GM12878 (cell line): ENCODE data around the gene ZNF467. TPM values are rescaled to one million over a fixed set of nuclear protein-coding genes. Genes with fewer than 3 reads are reported as not detected.

Experiments
- ATAC-seq: fragments of 200-7000 bp; cut with Tn5 transposase; 3 replicates; pipeline ENCODE4 v1.9.1; 2020; ENCODE audit warnings: mild to moderate bottlenecking, moderate library complexity
- BruUV-seq: library from RNA; stranded (reverse); fragments of 400-500 nt; replicated peaks from 2 replicates; lab custom pipeline; 2021; lab: Mats Ljungman, UMichigan
- CTCF ChIA-PET: fragments of 300-600 bp; sonication (Branson Sonifier 250); formaldehyde crosslinking; extraction: SDS; loops from one replicate; lab custom pipeline; 2021; ENCODE audit warnings: inconsistent platforms; lab: Yijun Ruan, JAX
- POLR2A ChIA-PET: fragments of 350-600 bp; formaldehyde crosslinking; extraction: SDS; loops from one replicate; lab custom pipeline; 2021; ENCODE audit warnings: inconsistent platforms; lab: Charles Lee
- RAD21 ChIA-PET: fragments of 300-600 bp; sonication (Branson Sonifier 250); formaldehyde crosslinking; loops from one replicate; lab custom pipeline; 2023; ENCODE audit warnings: antibody characterized with exemption; ENCODE audit not compliant: unreplicated experiment; lab: Charles Lee
- SMC1A ChIA-PET: fragments of 300-600 bp; sonication (Branson Sonifier 250); formaldehyde crosslinking; loops from one replicate; lab custom pipeline; 2023; ENCODE audit not compliant: unreplicated experiment, uncharacterized antibody; lab: Charles Lee
- DNase-seq: peaks from one replicate; pipeline ENCODE4 v3.0.0-alpha.2; 2011; ENCODE audit warnings: low read depth, low spot score
- FAIRE-seq: peaks from 3 replicates; lab custom pipeline; 2011; peaks lifted over from hg19 to GRCh38; lab: Jason Lieb, UNC
- H2AFZ ChIP-seq: 2 replicates; pipeline ENCODE4 v1.6.0; 2011; ENCODE audit warnings: low read depth, low read length, control low read depth; ENCODE audit not compliant: control insufficient read depth
- H3K27ac ChIP-seq: 2 replicates; pipeline ENCODE4 v1.5.1; 2011; ENCODE audit warnings: control low read depth; ENCODE audit not compliant: control insufficient read depth, insufficient read depth
- H3K27me3 ChIP-seq, 2 experiments: replicated peaks in 1 of 2; 2 replicates each; pipeline versions ENCODE4 v1.6.0 to v1.6.1; 2011; ENCODE audit warnings: low read length in 1 of 2; ENCODE audit not compliant: control insufficient read depth in 2 of 2, insufficient read depth in 2 of 2
- H3K36me3 ChIP-seq, 2 experiments: 2 replicates each; pipeline ENCODE4 v1.5.1; 2011; ENCODE audit warnings: low read length in 1 of 2; ENCODE audit not compliant: control insufficient read depth in 2 of 2, insufficient read depth in 2 of 2
- H3K4me1 ChIP-seq: 2 replicates; pipeline ENCODE4 v1.6.1; 2011; ENCODE audit warnings: mild to moderate bottlenecking, low read length, moderate library complexity, mixed read lengths; ENCODE audit not compliant: control insufficient read depth, insufficient read depth
- H3K4me2 ChIP-seq: 2 replicates; pipeline ENCODE4 v1.6.0; 2011; ENCODE audit warnings: control low read depth; ENCODE audit not compliant: control insufficient read depth, insufficient read depth
- H3K4me3 ChIP-seq: fragments of 200-600 bp; sonication (generic); 2 replicates; pipeline ENCODE4 v1.5.1; 2016
- H3K79me2 ChIP-seq: 2 replicates; pipeline ENCODE4 v1.6.0; 2011; ENCODE audit warnings: low read length; ENCODE audit not compliant: control insufficient read depth, insufficient read depth
- H3K9ac ChIP-seq: 2 replicates; pipeline ENCODE4 v1.8.0; 2011; ENCODE audit warnings: low read length, control low read depth, mixed read lengths; ENCODE audit not compliant: control insufficient read depth, insufficient read depth
- H3K9me3 ChIP-seq: replicated peaks from 3 replicates; pipeline ENCODE4 v1.5.1; 2011; ENCODE audit warnings: mild to moderate bottlenecking, low read length; ENCODE audit not compliant: control insufficient read depth, insufficient read depth
- H4K20me1 ChIP-seq: 2 replicates; pipeline ENCODE4 v1.6.0; 2011; ENCODE audit not compliant: control insufficient read depth, insufficient read depth
- ATF7 ChIP-seq: fragments of 450-650 bp; IDR thresholded peaks from 2 replicates; pipeline ENCODE4 v1.6.1; 2016; ENCODE audit warnings: low read depth, mild to moderate bottlenecking
- CHD1 ChIP-seq: IDR thresholded peaks from 2 replicates; pipeline ENCODE4 v1.6.1; 2012; ENCODE audit warnings: low read depth, low read length, improper control_type of control experiment
- DPF2 ChIP-seq: fragments of 450-650 bp; IDR thresholded peaks from 2 replicates; pipeline ENCODE4 v1.6.1; 2017; ENCODE audit warnings: mild to moderate bottlenecking
- ETV6 ChIP-seq, 2 experiments: fragments of 450-650 bp in 1 of 2; IDR thresholded peaks in 1 of 2; conservative IDR thresholded peaks in 1 of 2; 2 replicates each; pipeline ENCODE4 v1.6.1; 2014; ENCODE audit warnings: antibody characterized with exemption in 1 of 2, borderline replicate concordance in 1 of 2, low read depth in 1 of 2, mild to moderate bottlenecking in 1 of 2, moderate library complexity in 1 of 2
- HDAC6 ChIP-seq: fragments of 200-600 bp; sonication (generic); IDR thresholded peaks from one replicate; pipeline ENCODE4 v1.8.0; 2017; ENCODE audit warnings: antibody characterized with exemption; ENCODE audit not compliant: unreplicated experiment
- HDGF ChIP-seq: fragments of 450-650 bp; IDR thresholded peaks from 2 replicates; pipeline ENCODE4 v1.6.1; 2016; ENCODE audit warnings: antibody characterized with exemption
- IKZF1 ChIP-seq: fragments of 450-650 bp; conservative IDR thresholded peaks from 2 replicates; pipeline ENCODE4 v1.6.1; 2017; ENCODE audit warnings: antibody characterized with exemption, mild to moderate bottlenecking
- KLF5 ChIP-seq: fragments of 450-650 bp; IDR thresholded peaks from 2 replicates; pipeline ENCODE4 v1.6.1; 2014; ENCODE audit warnings: mild to moderate bottlenecking; ENCODE audit not compliant: partially characterized antibody
- MXI1 ChIP-seq: fragments of 150-350 bp; IDR thresholded peaks from 2 replicates; pipeline ENCODE4 v1.6.1; 2011; ENCODE audit warnings: low read depth, mild to moderate bottlenecking, inconsistent platforms, low read length, improper control_type of control experiment
- MYC ChIP-seq: IDR thresholded peaks from 2 replicates; pipeline ENCODE4 v1.6.1; 2011; ENCODE audit warnings: mild to moderate bottlenecking, low read length, moderate library complexity, inconsistent platforms; ENCODE audit not compliant: insufficient read depth, insufficient replicate concordance, insufficient read length, severe bottlenecking
- PAX5 ChIP-seq: IDR thresholded peaks from 2 replicates; pipeline ENCODE4 v1.6.1; 2011; ENCODE audit warnings: low read depth, low read length, borderline replicate concordance
- POLR2AphosphoS5 ChIP-seq: IDR thresholded peaks from 2 replicates; pipeline ENCODE4 v1.6.1; 2011; ENCODE audit warnings: mild to moderate bottlenecking, low read length, inconsistent platforms
- RAD21 ChIP-seq: IDR thresholded peaks from 2 replicates; pipeline ENCODE4 v1.6.1; 2011; ENCODE audit warnings: mild to moderate bottlenecking, low read depth, low read length, moderate library complexity; ENCODE audit not compliant: insufficient read depth
- SRF ChIP-seq, 2 experiments: IDR thresholded peaks; 2 replicates each; pipeline ENCODE4 v1.6.1; 2011; ENCODE audit warnings: low read depth in 2 of 2, low read length in 2 of 2, mild to moderate bottlenecking in 1 of 2, moderate library complexity in 1 of 2
- SUZ12 ChIP-seq: fragments of 200-600 bp; sonication (generic); IDR thresholded peaks from one replicate; pipeline ENCODE4 v1.6.1; 2018; ENCODE audit warnings: antibody characterized with exemption, mild to moderate bottlenecking; ENCODE audit not compliant: unreplicated experiment
- YY1 ChIP-seq: IDR thresholded peaks from 2 replicates; pipeline ENCODE4 v1.6.1; 2011; ENCODE audit warnings: low read depth, mild to moderate bottlenecking, low read length
- WGBS: methylation state at CpG from one replicate; pipeline ENCODE4 v1.1.6; 2016; ENCODE audit warnings: low lambda C conversion rate; ENCODE audit not compliant: insufficient replicate concordance, insufficient coverage; ENCODE audit errors: missing lambda C conversion rate; 5-methylcytosine and 5-hydroxymethylcytosine counted together
- in situ Hi-C: fragments of 300-500 bp; cut with MboI; formaldehyde crosslinking; loops from 9 replicates; pipeline ENCODE4 v1.14.3; 2018; ENCODE audit warnings: mixed read lengths
- intact Hi-C: fragments of 100-400 bp; cut with micrococcal nuclease; formaldehyde crosslinking; loops from one replicate; pipeline ENCODE4 v1.14.2; 2022; ENCODE audit not compliant: unreplicated experiment
- polyA plus RNA-seq, 11 experiments: library from polyadenylated mRNA; depleted of rRNA in 4 of 11; unstranded in 6 of 11; stranded (reverse) in 5 of 11; fragments of >200 nt; fragmentation: Nextera tagmentation in 4 of 11; fragmentation: Illumina TruSeq in 1 of 11; extraction: Ambion mirVana in 4 of 11; extraction: Trizol in 1 of 11; gene quantifications; 1 replicate in 1 of 11; 2 replicates in 10 of 11; pipeline versions ENCODE4 v1.2.1 to v1.2.3, GENCODE V29; 2011 to 2016; ENCODE audit warnings: inconsistent platforms in 2 of 11, missing spikeins in 2 of 11, low read depth in 1 of 11
- total RNA-seq, 4 experiments: library from RNA; depleted of rRNA in 3 of 4; stranded (reverse); fragments of >200 nt in 3 of 4; fragmentation: Illumina TruSeq in 1 of 4; extraction: Trizol in 1 of 4; gene quantifications; 2 replicates each; pipeline versions ENCODE4 v1.2.1 to v1.2.3, GENCODE V29; 2013 to 2021
- TF ChIP-seq, protein P1 (sequence below): fragments of 450-650 bp; IDR thresholded peaks from 2 replicates; pipeline ENCODE4 v1.6.1; 2016; ENCODE audit warnings: mild to moderate bottlenecking
- TF ChIP-seq, protein P2 (sequence below): IDR thresholded peaks from 2 replicates; pipeline ENCODE4 v1.6.1; 2012; ENCODE audit warnings: low read length, inconsistent platforms

ZNF467 gene
- total and polyA plus RNA-seq, 10 of the 15 experiments (the other 5 are each of a cell fraction or from before 2014, with no cell fraction given), result not detected

DNA sequence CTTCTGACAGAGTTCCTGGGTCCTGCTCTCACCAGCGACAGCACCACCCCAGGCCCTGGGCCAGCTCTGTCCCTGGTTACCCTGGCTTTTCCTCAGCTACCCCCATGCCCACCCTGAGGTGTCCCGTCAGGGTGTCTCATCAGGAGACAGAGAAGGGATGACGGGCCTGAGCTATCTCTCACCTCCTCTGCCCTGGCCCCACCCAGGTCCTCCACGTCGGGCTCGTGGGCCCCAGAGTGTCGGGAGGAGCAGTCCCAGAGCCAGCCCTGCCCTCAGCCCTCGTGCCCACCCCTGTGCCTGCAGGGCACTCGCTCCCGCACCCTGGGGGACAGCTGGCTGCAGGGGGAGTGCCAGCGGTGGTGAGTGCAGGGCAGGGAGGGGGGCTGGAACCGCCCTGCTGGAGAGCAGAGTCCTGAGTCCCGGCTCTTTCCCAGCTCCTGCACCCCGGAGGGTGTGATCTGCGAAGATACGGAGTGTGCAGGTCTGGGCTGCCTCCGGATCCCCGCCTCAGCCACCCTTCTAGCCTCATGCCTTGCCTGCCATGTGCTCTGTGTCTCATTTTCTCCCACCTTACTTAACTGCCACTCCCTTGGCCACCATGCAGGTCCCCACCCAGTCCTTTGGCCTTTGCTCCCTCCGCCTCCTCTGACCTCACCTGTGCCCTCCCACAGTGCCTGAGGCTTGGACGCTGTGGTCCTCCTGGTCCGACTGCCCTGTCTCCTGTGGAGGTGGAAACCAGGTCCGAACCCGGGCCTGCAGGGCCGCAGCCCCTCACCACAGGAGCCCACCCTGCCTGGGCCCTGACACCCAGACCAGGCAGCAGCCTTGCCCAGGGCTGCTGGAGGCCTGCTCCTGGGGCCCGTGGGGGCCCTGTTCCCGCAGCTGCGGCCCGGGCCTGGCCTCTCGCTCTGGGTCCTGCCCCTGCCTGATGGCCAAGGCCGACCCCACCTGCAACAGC is 48.1 kb upstream of the ZNF467 start:
- intact Hi-C loops (no loop called here), in situ Hi-C loops (no loop called here)
- no peaks in the 10 kb centered on the region for H3K4me1 ChIP-seq
- H3K4me2 ChIP-seq, result no peak overlapping the region
- H3K27ac ChIP-seq, result no peak overlapping the region
- H3K9ac ChIP-seq, result no peak overlapping the region
- H3K4me3 ChIP-seq, result no peak overlapping the region
- FAIRE-seq (no peak), ATAC-seq (no peak), DNase-seq (no peak)
- ChIA-PET CTCF (no interaction called here), SMC1A (no interaction called here), RAD21 (no interaction called here), POLR2A (no interaction called here)
- H2AFZ ChIP-seq, result no peak overlapping the region
- BruUV-seq, result no TSS peak
- H3K27me3 ChIP-seq, result peaks cover 0 to 2% of the 10 kb centered on the region in 2 experiments; a peak in 2 of 4 replicates
- H3K79me2 ChIP-seq, result no peaks in the 10 kb centered on the region
- H4K20me1 ChIP-seq, result no peaks in the 10 kb centered on the region
- 34% methylated on average over 27 of the region's 30 CpGs for WGBS
- no peaks in the 10 kb centered on the region for H3K9me3 ChIP-seq
- H3K36me3 ChIP-seq, result no peaks in the 10 kb centered on the region
- TF ChIP-seq CHD1, result no peak
- no peak for TF ChIP-seq ATF7
- TF ChIP-seq MYC, result no peak
- no peak for TF ChIP-seq PAX5
- TF ChIP-seq HDGF, result no peak
- TF ChIP-seq, protein P1, sequence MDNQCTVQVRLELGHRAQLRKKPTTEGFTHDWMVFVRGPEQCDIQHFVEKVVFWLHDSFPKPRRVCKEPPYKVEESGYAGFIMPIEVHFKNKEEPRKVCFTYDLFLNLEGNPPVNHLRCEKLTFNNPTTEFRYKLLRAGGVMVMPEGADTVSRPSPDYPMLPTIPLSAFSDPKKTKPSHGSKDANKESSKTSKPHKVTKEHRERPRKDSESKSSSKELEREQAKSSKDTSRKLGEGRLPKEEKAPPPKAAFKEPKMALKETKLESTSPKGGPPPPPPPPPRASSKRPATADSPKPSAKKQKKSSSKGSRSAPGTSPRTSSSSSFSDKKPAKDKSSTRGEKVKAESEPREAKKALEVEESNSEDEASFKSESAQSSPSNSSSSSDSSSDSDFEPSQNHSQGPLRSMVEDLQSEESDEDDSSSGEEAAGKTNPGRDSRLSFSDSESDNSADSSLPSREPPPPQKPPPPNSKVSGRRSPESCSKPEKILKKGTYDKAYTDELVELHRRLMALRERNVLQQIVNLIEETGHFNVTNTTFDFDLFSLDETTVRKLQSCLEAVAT, result no peak
- TF ChIP-seq ETV6 (conservative IDR thresholded peaks at IDR 0.05 in 1 of 2, IDR thresholded peaks at IDR 0.05 in 1 of 2; ENCODE audit: borderline replicate concordance in 1 of 2, low read depth in 1 of 2), result no peak
- TF ChIP-seq YY1, result no peak
- TF ChIP-seq DPF2, result no peak
- no peak for TF ChIP-seq POLR2AphosphoS5
- no peak for TF ChIP-seq MXI1
- TF ChIP-seq SRF (IDR thresholded peaks at IDR 0.05; ENCODE audit: low read depth in 2 of 2, low read length in 2 of 2), result no peak
- no peak for TF ChIP-seq HDAC6
- no peak for TF ChIP-seq RAD21
- no peak for TF ChIP-seq KLF5
- no peak for TF ChIP-seq SUZ12
- TF ChIP-seq IKZF1, result no peak
- TF ChIP-seq, protein P2, sequence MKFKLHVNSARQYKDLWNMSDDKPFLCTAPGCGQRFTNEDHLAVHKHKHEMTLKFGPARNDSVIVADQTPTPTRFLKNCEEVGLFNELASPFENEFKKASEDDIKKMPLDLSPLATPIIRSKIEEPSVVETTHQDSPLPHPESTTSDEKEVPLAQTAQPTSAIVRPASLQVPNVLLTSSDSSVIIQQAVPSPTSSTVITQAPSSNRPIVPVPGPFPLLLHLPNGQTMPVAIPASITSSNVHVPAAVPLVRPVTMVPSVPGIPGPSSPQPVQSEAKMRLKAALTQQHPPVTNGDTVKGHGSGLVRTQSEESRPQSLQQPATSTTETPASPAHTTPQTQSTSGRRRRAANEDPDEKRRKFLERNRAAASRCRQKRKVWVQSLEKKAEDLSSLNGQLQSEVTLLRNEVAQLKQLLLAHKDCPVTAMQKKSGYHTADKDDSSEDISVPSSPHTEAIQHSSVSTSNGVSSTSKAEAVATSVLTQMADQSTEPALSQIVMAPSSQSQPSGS, result no peak
